Measurements from ENCODE around the gene AZIN2. TPM values are rescaled to one million over a fixed set of nuclear protein-coding genes. Genes with fewer than 3 reads are reported as not detected.

Gene AZIN2
- total and polyA plus RNA-seq, 2 of the 13 experiments (the other 11 are each of a cell fraction or from before 2014, with no cell fraction given), result 1.7 to 3.5 TPM

DNA sequence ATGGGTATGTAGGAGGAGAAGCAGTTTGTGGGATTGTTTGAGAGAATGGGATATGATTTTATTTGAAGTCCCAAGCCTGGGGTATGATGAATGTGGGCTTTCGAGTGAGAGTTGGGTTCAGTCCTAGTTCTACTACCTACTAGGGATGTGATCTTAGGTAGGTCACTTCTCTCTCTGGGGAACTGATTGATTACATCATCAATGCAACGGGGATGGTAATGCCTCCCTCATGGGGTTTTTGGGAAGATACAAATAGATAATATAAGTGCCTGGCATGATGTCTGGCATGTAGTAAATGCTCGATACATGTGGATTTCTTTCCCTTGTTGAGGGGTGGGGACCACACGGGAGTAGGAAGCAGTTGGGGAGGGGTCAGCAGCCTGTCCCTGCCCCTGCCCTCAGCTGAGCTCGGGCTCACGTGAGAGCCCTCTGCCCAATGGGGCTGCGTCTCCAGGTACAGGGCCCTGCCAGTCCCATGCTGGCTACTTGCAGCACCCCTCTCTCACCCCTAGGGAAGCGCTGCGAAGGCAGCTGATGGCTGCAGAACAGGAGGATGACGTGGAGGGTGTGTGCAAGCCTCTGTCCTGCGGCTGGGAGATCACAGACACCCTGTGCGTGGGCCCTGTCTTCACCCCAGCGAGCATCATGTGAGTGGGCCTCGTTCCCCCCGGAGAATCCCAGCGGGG lies 38.7 kb downstream of the AZIN2 start (continued):
- TF ChIP-seq ZNF629 (CRISPR knock-in tag; conservative IDR thresholded peaks at IDR 0.05) (no peak), NFIC (IDR thresholded peaks at IDR 0.05; ENCODE audit: low read length) (no peak)

DNA sequence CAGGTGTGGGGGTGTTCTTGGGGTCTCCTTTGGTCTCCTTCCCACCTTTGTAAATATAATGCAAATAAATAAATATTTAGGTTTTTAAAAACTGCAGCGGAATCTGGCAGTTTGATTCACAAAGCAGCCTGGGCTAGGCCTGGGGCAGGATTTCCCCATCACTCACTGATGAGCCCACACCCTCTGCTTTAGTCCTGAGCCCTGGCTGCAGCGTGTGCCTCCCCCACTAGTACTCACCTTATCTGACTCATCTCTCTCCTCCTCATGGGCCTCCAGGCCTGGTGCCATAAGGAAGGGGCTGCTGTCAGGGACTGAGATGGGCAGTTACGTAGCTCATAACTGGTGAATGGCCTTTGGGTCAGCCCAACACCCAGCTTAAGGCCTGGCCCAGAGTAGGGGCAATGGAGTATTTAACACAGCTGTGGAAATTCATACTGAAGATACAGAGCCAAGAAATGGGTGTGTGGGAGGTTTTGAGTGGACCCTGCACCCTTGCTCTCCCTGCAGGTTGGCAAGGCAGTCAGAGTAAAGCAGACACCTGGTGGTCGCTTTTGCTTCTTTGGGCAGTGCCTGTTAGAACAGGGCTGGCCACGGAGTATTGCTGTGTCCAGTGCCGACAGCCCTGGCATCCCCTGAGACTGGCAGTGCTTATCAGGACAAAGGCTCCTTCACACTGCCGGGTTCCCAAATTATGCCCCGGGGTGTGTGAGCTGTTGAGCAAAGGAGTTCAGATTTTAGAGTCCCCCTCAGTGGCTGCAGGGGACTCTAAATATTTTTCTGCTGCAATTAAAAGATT lies 39.7 kb downstream of the AZIN2 start:
- 27% methylated on average over 6 of the region's 8 CpGs for WGBS (ENCODE audit: low lambda C conversion rate)
- Histone ChIP-seq H3K27ac (ENCODE audit: extremely low read length, insufficient read depth, low read length) (no peak overlapping the region), H3K4me3 (replicated peaks in 1 of 3; ENCODE audit: insufficient read depth in 1 of 3, low read depth in 2 of 3, low read length in 3 of 3) (no peak overlapping the region), H3K4me1 (ENCODE audit: insufficient read depth, low read length) (peaks cover 14% of the 10 kb centered on the region), H3K79me2 (ENCODE audit: insufficient read depth, low read length) (no peaks in the 10 kb centered on the region), H3K9ac (ENCODE audit: insufficient read depth, low read depth, low read length) (no peak overlapping the region), H3K4me2 (ENCODE audit: low read depth, low read length) (no peak overlapping the region), H2AFZ (ENCODE audit: low read length) (no peak overlapping the region), H3K27me3 (ENCODE audit: control insufficient read depth in 1 of 2, insufficient read depth in 2 of 2, low read length in 2 of 2) (peaks cover 0 to 3% of the 10 kb centered on the region in 2 experiments; a peak in 1 of 5 replicates), H3K9me3 (ENCODE audit: low read length) (no peaks in the 10 kb centered on the region), H3K36me3 (replicated peaks in 1 of 2; ENCODE audit: control insufficient read depth in 1 of 2, insufficient read depth in 2 of 2, low read length in 2 of 2) (no peaks in the 10 kb centered on the region), H4K20me1 (ENCODE audit: insufficient read depth, low read length) (no peaks in the 10 kb centered on the region)
- TF ChIP-seq SRSF1 (optimal IDR thresholded peaks at IDR 0.05; ENCODE audit: low read depth, low read length) (no peak), ZBTB3 (CRISPR knock-in tag; IDR thresholded peaks at IDR 0.05; ENCODE audit: borderline replicate concordance, low read depth) (no peak), ETV6 (CRISPR knock-in tag; conservative IDR thresholded peaks at IDR 0.05) (no peak), POLR2AphosphoS5 (IDR thresholded peaks at IDR 0.05; ENCODE audit: low read depth, low read length) (no peak), ZNF30 (CRISPR knock-in tag; IDR thresholded peaks at IDR 0.05) (no peak), ZNF431 (CRISPR knock-in tag; IDR thresholded peaks at IDR 0.05; ENCODE audit: borderline replicate concordance, low read depth) (no peak), ZNF101 (CRISPR knock-in tag; IDR thresholded peaks at IDR 0.05; ENCODE audit: borderline replicate concordance, low read depth) (no peak), SOX5 (CRISPR knock-in tag; IDR thresholded peaks at IDR 0.05; ENCODE audit: borderline replicate concordance) (no peak), ZNF761 (CRISPR knock-in tag; conservative IDR thresholded peaks at IDR 0.05) (no peak), ZNF558 (CRISPR knock-in tag; IDR thresholded peaks at IDR 0.05; ENCODE audit: borderline replicate concordance) (no peak), ZNF337 (CRISPR knock-in tag; IDR thresholded peaks at IDR 0.05; ENCODE audit: borderline replicate concordance, low read depth) (no peak), RXRA (CRISPR knock-in tag; IDR thresholded peaks at IDR 0.05) (no peak), FOSL1 (CRISPR knock-in tag; IDR thresholded peaks at IDR 0.05; ENCODE audit: borderline replicate concordance) (no peak), KLF13 (CRISPR knock-in tag; IDR thresholded peaks at IDR 0.05) (no peak), ZSCAN30 (CRISPR knock-in tag; IDR thresholded peaks at IDR 0.05) (no peak)
- TF ChIP-seq, protein P1, sequence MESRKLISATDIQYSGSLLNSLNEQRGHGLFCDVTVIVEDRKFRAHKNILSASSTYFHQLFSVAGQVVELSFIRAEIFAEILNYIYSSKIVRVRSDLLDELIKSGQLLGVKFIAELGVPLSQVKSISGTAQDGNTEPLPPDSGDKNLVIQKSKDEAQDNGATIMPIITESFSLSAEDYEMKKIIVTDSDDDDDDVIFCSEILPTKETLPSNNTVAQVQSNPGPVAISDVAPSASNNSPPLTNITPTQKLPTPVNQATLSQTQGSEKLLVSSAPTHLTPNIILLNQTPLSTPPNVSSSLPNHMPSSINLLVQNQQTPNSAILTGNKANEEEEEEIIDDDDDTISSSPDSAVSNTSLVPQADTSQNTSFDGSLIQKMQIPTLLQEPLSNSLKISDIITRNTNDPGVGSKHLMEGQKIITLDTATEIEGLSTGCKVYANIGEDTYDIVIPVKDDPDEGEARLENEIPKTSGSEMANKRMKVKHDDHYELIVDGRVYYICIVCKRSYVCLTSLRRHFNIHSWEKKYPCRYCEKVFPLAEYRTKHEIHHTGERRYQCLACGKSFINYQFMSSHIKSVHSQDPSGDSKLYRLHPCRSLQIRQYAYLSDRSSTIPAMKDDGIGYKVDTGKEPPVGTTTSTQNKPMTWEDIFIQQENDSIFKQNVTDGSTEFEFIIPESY (CRISPR knock-in tag; IDR thresholded peaks at IDR 0.05), result no peak
- TF ChIP-seq, protein P2, sequence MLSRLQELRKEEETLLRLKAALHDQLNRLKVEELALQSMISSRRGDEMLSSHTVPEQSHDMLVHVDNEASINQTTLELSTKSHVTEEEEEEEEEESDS (CRISPR knock-in tag; IDR thresholded peaks at IDR 0.05; ENCODE audit: borderline replicate concordance), result no peak
- TF ChIP-seq, protein P3, sequence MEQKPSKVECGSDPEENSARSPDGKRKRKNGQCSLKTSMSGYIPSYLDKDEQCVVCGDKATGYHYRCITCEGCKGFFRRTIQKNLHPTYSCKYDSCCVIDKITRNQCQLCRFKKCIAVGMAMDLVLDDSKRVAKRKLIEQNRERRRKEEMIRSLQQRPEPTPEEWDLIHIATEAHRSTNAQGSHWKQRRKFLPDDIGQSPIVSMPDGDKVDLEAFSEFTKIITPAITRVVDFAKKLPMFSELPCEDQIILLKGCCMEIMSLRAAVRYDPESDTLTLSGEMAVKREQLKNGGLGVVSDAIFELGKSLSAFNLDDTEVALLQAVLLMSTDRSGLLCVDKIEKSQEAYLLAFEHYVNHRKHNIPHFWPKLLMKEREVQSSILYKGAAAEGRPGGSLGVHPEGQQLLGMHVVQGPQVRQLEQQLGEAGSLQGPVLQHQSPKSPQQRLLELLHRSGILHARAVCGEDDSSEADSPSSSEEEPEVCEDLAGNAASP (CRISPR knock-in tag; IDR thresholded peaks at IDR 0.05; ENCODE audit: borderline replicate concordance), result no peak
- FAIRE-seq, result no peak
- ChIA-PET CTCF (ENCODE audit: low intra/inter-chr PET ratio, low total read pairs) (no interaction called here), POLR2A (no interaction called here)
- DNase-seq (ENCODE audit: low spot score), result no peak
- intact Hi-C loops (cut with micrococcal nuclease; ENCODE audit: unreplicated experiment), result loop anchor here (10.0 kb wide), 1 partner anchor 134 kb away; the partner anchor contains the start of gene ZNF362
- peak; percentile 14; the same call in 1 of the 3 replicates for ATAC-seq
- in situ Hi-C loops (cut with HindIII; ENCODE audit: extremely low pct_ligation_motif_present, low pct_unique_long_range_greater_than_20kb), result no loop called here
- no TSS peak for BruUV-seq (replicated peaks)

Measured in HepG2 (cell line).